SH-SY5Y (cell line): ENCODE measurements around the gene UNC5CL.

Experiments
- GATA2 ChIP-seq: IDR thresholded peaks from 2 replicates; pipeline ENCODE4 v1.6.1; 2011; ENCODE audit warnings: mild to moderate bottlenecking, low read depth, low read length
- GATA3 ChIP-seq: IDR thresholded peaks from 2 replicates; pipeline ENCODE4 v1.6.1; 2011; ENCODE audit warnings: low read depth, mild to moderate bottlenecking, low read length, moderate library complexity

DNA sequence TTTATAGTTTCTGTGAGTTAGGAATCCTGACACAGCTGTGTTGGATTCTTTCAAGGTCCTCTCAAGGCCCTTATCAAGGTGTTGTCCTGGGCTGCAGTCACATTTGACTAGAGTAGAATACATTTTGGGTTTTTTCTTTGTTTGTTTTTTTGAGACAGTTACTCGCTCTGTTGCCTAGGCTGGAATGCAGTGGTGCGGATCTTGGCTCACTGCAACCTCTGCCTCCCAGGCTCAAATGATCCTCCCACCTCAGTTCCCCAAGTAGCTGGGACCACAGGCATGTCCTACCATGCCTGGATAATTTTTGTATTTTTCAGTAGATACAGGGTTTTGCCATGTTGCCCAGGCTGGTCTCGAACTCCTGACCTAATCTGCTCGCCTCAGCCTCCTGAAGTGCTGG lies 49.4 kb upstream of the UNC5CL start:
- TF ChIP-seq GATA3 (no peak), GATA2 (no peak)
